Esophagus squamous epithelium (tissue), 4 donors: Measurements from ENCODE around the gene TMCO2.

Experiments
- CTCF ChIP-seq, 6 experiments: fragments of 450-650 bp in 4 of 6; fragments of 200-600 bp in 2 of 6; sonication (generic) in 2 of 6; IDR thresholded peaks; one replicate each; pipeline ENCODE4 v1.5.1; 2016 to 2019; ENCODE audit warnings: antibody characterized with exemption in 6 of 6, mild to moderate bottlenecking in 4 of 6, moderate library complexity in 4 of 6
- POLR2A ChIP-seq, 4 donors: fragments of 450-650 bp; IDR thresholded peaks; one replicate each; pipeline ENCODE4 v1.6.1; 2017; ENCODE audit warnings: antibody characterized with exemption in 4 of 4, mild to moderate bottlenecking in 4 of 4, moderate library complexity in 3 of 4

- no peak for TF ChIP-seq POLR2A (IDR thresholded peaks at IDR 0.05)
- no peak for TF ChIP-seq CTCF (IDR thresholded peaks at IDR 0.05)
Observed at GRCh38 chr1:40258445-40258769, 10.7 kb downstream of the TMCO2 start.
